Measurements from ENCODE around the gene CHRNB1. TPM values are rescaled to one million over a fixed set of nuclear protein-coding genes. Genes with fewer than 3 reads are reported as not detected.

The CHRNB1 gene
- total and polyA plus RNA-seq, 2 experiments from 2014 or later = 11.1 to 11.2 TPM

- TF ChIP-seq ETS1 (IDR thresholded peaks at IDR 0.05) (no peak), EZH2 (IDR thresholded peaks at IDR 0.05; ENCODE audit: low read depth, unreplicated experiment) (no peak)
Measured at GRCh38 chr17:7464081-7464480, 19.2 kb downstream of the CHRNB1 start (continued).

- H3K9me3 Mint-ChIP-seq = no peaks in the 10 kb centered on the region
- TF ChIP-seq EZH2 (IDR thresholded peaks at IDR 0.05; ENCODE audit: low read depth, unreplicated experiment) = no peak
- no peak for TF ChIP-seq EZH2phosphoT487 (IDR thresholded peaks at IDR 0.05; ENCODE audit: unreplicated experiment)
- TF ChIP-seq, protein P1, sequence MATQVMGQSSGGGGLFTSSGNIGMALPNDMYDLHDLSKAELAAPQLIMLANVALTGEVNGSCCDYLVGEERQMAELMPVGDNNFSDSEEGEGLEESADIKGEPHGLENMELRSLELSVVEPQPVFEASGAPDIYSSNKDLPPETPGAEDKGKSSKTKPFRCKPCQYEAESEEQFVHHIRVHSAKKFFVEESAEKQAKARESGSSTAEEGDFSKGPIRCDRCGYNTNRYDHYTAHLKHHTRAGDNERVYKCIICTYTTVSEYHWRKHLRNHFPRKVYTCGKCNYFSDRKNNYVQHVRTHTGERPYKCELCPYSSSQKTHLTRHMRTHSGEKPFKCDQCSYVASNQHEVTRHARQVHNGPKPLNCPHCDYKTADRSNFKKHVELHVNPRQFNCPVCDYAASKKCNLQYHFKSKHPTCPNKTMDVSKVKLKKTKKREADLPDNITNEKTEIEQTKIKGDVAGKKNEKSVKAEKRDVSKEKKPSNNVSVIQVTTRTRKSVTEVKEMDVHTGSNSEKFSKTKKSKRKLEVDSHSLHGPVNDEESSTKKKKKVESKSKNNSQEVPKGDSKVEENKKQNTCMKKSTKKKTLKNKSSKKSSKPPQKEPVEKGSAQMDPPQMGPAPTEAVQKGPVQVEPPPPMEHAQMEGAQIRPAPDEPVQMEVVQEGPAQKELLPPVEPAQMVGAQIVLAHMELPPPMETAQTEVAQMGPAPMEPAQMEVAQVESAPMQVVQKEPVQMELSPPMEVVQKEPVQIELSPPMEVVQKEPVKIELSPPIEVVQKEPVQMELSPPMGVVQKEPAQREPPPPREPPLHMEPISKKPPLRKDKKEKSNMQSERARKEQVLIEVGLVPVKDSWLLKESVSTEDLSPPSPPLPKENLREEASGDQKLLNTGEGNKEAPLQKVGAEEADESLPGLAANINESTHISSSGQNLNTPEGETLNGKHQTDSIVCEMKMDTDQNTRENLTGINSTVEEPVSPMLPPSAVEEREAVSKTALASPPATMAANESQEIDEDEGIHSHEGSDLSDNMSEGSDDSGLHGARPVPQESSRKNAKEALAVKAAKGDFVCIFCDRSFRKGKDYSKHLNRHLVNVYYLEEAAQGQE (IDR thresholded peaks at IDR 0.05; ENCODE audit: unreplicated experiment) = no peak
- no peak for TF ChIP-seq CTCF (conservative IDR thresholded peaks at IDR 0.05; ENCODE audit: low read depth in 2 of 2)
- no peak for TF ChIP-seq ETS1 (IDR thresholded peaks at IDR 0.05)
- TF ChIP-seq CREB1 (CRISPR knock-in tag; IDR thresholded peaks at IDR 0.05; ENCODE audit: low read depth) = no peak
- no peak for TF ChIP-seq ZNF114 (CRISPR knock-in tag; IDR thresholded peaks at IDR 0.05)
- no peak for TF ChIP-seq NANOG (IDR thresholded peaks at IDR 0.05; ENCODE audit: borderline replicate concordance)
- no peak for TF ChIP-seq JUNB (IDR thresholded peaks at IDR 0.05; ENCODE audit: unreplicated experiment)
- Histone ChIP-seq H3K9me2 (ENCODE audit: insufficient read depth) (no peaks in the 10 kb centered on the region), H3K4me2 (no peak overlapping the region), H4K20me1 (replicated peaks; ENCODE audit: insufficient read depth) (no peaks in the 10 kb centered on the region), H3K27ac (ENCODE audit: low read depth) (no peak overlapping the region), H3K4me1 (ENCODE audit: insufficient read depth) (peaks cover 13% of the 10 kb centered on the region; the same call in 1 of the 2 replicates), H3K27me3 (ENCODE audit: insufficient read depth) (no peaks in the 10 kb centered on the region), H3K36me3 (ENCODE audit: insufficient read depth) (no peaks in the 10 kb centered on the region), H3K4me3 (no peak overlapping the region), H3K79me2 (replicated peaks; ENCODE audit: insufficient read depth) (0 out of 2 replicates have a peak, but pooled peaks cover 5% of the 10 kb centered on the region), H3F3A (replicated peaks; ENCODE audit: low read depth) (no peaks in the 10 kb centered on the region), H2AFZ (no peak overlapping the region)
- no peak for ATAC-seq
- no peak overlapping the region for H3K27ac Mint-ChIP-seq
- peaks cover 11% of the 10 kb centered on the region for H3K36me3 Mint-ChIP-seq (ENCODE audit: low read depth)
- no peak for DNase-seq (ENCODE audit: low spot score)
- H3K27me3 Mint-ChIP-seq (ENCODE audit: insufficient read depth, low read depth, poor library complexity) = peaks cover 12% of the 10 kb centered on the region
- no peak overlapping the region for H3K4me3 Mint-ChIP-seq
- H3K4me1 Mint-ChIP-seq = peaks cover 17% of the 10 kb centered on the region
Measured at GRCh38 chr17:7465597-7466275, 20.9 kb downstream of the CHRNB1 start.

All from GM23338 (cell line).